GM19324 (cell line): ENCODE results near the gene TMEM41A.
"Not testable (repeated sequence)": the region's sequence is repeated elsewhere in the genome, so short reads cannot be mapped to it uniquely, and the experiment has no call there.

Experiments
- ATAC-seq: cut with Tn5 transposase; IDR thresholded peaks from one replicate; pipeline ENCODE4 v1.9.1; 2021; ENCODE audit warnings: mild to moderate bottlenecking, moderate library complexity; ENCODE audit not compliant: unreplicated experiment, low FRiP score

The TMEM41A gene

GRCh38 chr3:185490241-185490640, 8.6 kb downstream of the TMEM41A start:
- ATAC-seq, result no peak

GRCh38 chr3:185489462-185489861, 9.4 kb downstream of the TMEM41A start:
- no peak for ATAC-seq

- no peak for ATAC-seq
These were observed 10.4 kb downstream of the TMEM41A start for GRCh38 chr3:185488465-185488864.

GRCh38 chr3:185486394-185486793, 12.4 kb downstream of the TMEM41A start:
- no peak for ATAC-seq

GRCh38 chr3:185484296-185484695, 14.5 kb downstream of the TMEM41A start:
- ATAC-seq, result no peak

GRCh38 chr3:185479373-185479945, 19.4 kb downstream of the TMEM41A start:
- ATAC-seq, result no peak

- no peak for ATAC-seq
These were observed 21.5 kb downstream of the TMEM41A start for GRCh38 chr3:185477316-185477715.

- ATAC-seq, result not testable (repeated sequence)
These were observed 23.9 kb downstream of the TMEM41A start for GRCh38 chr3:185474922-185475321.

GRCh38 chr3:185473290-185473815, 25.5 kb downstream of the TMEM41A start:
- no peak for ATAC-seq

GRCh38 chr3:185470323-185470722, 28.5 kb downstream of the TMEM41A start:
- ATAC-seq, result no peak

GRCh38 chr3:185469542-185469941, 29.3 kb downstream of the TMEM41A start:
- no peak for ATAC-seq

GRCh38 chr3:185466123-185466522, 32.7 kb downstream of the TMEM41A start:
- ATAC-seq, result not testable (repeated sequence)

GRCh38 chr3:185465471-185465870, 33.4 kb downstream of the TMEM41A start:
- no peak for ATAC-seq

- ATAC-seq, result no peak
These were observed 38.0 kb downstream of the TMEM41A start for GRCh38 chr3:185460719-185461350.

- no peak for ATAC-seq
These were observed 38.5 kb downstream of the TMEM41A start for GRCh38 chr3:185460309-185460708.

GRCh38 chr3:185457376-185457775, 41.5 kb downstream of the TMEM41A start:
- ATAC-seq, result no peak

GRCh38 chr3:185451432-185451831, 47.4 kb downstream of the TMEM41A start:
- not testable (repeated sequence) for ATAC-seq

- ATAC-seq, result no peak
These were observed 50.7 kb downstream of the TMEM41A start for GRCh38 chr3:185448107-185448506.

GRCh38 chr3:185444329-185444728, 54.5 kb downstream of the TMEM41A start:
- no peak for ATAC-seq

GRCh38 chr3:185442031-185442430, 56.8 kb downstream of the TMEM41A start:
- ATAC-seq, result no peak

- no peak for ATAC-seq
These were observed 58.9 kb downstream of the TMEM41A start for GRCh38 chr3:185439745-185440466.
